ENCODE results near the gene CCT5.

DNA sequence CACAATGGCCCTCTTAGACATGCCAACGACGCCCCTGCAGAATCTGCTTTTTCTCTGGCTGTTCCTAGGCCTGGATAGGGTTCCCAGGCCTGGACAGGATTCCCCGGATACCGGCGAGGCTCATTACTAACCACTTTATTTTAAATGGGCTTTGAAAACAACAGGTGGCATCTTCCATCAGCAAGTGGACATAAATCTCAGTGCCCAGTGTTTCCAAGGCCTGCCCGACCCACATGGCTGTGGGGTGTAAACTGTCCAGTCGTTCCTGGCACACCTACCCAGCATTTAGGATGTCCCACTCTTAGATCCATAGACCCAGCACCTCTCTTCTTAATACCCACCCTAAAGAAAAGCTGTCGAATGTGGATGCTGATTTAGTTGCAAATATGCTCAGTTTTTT is 56.7 kb downstream of the CCT5 start:
- no peak for TF ChIP-seq BCL11A (tag by site-specific recombination; IDR thresholded peaks at IDR 0.05; ENCODE audit: low read depth)
- TF ChIP-seq, protein P1, sequence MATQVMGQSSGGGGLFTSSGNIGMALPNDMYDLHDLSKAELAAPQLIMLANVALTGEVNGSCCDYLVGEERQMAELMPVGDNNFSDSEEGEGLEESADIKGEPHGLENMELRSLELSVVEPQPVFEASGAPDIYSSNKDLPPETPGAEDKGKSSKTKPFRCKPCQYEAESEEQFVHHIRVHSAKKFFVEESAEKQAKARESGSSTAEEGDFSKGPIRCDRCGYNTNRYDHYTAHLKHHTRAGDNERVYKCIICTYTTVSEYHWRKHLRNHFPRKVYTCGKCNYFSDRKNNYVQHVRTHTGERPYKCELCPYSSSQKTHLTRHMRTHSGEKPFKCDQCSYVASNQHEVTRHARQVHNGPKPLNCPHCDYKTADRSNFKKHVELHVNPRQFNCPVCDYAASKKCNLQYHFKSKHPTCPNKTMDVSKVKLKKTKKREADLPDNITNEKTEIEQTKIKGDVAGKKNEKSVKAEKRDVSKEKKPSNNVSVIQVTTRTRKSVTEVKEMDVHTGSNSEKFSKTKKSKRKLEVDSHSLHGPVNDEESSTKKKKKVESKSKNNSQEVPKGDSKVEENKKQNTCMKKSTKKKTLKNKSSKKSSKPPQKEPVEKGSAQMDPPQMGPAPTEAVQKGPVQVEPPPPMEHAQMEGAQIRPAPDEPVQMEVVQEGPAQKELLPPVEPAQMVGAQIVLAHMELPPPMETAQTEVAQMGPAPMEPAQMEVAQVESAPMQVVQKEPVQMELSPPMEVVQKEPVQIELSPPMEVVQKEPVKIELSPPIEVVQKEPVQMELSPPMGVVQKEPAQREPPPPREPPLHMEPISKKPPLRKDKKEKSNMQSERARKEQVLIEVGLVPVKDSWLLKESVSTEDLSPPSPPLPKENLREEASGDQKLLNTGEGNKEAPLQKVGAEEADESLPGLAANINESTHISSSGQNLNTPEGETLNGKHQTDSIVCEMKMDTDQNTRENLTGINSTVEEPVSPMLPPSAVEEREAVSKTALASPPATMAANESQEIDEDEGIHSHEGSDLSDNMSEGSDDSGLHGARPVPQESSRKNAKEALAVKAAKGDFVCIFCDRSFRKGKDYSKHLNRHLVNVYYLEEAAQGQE (tag by site-specific recombination; IDR thresholded peaks at IDR 0.05), result no peak
